GM23248 (cell line): Measurements from ENCODE around the gene OPCML.

ENCODE experiments used
- EZH2 ChIP-seq: fragments of 200-600 bp; sonication (generic); IDR thresholded peaks from 2 replicates; pipeline ENCODE4 v1.6.1; 2018; ENCODE audit warnings: antibody characterized with exemption, mild to moderate bottlenecking; ENCODE audit not compliant: insufficient read depth, poor library complexity, severe bottlenecking
- EZH2phosphoT487 ChIP-seq: fragments of 200-600 bp; sonication (generic); IDR thresholded peaks from 2 replicates; pipeline ENCODE4 v1.6.1; 2018; ENCODE audit warnings: antibody characterized with exemption, moderate library complexity, mild to moderate bottlenecking, low read depth; ENCODE audit not compliant: insufficient read depth

GRCh38 chr11:133491680-133492383, 40.5 kb downstream of the OPCML start:
- TF ChIP-seq EZH2 (no peak), EZH2phosphoT487 (no peak)
